Midbrain (tissue), 1 donor: ENCODE measurements around the gene UNK.
"Not testable (repeated sequence)": the region's sequence is repeated elsewhere in the genome, so short reads cannot be mapped to it uniquely, and the experiment has no call there.

Source experiments
- DNase-seq: peaks from one replicate; lab custom pipeline; 2025; lab: John Stamatoyannopoulos, UW

Gene UNK

GRCh38 chr17:75853433-75853832 lies 68.8 kb downstream of the UNK start:
- DNase-seq, result no peak

- no peak for DNase-seq
Observed at GRCh38 chr17:75854101-75854748, 69.6 kb downstream of the UNK start.

- DNase-seq, result peak; percentile 66
Observed at GRCh38 chr17:75854881-75855309, 70.3 kb downstream of the UNK start.

GRCh38 chr17:75855310-75856061 lies 70.9 kb downstream of the UNK start, which contains the start of gene WBP2:
WBP2 (minus strand) TSS chr17:75855335; CDS start chr17:75855297, 38 bp downstream.
- peak; percentile 99 for DNase-seq

- no peak for DNase-seq
Observed at GRCh38 chr17:75856062-75856756, 71.6 kb downstream of the UNK start.

GRCh38 chr17:75859358-75859757 lies 74.8 kb downstream of the UNK start:
- DNase-seq, result not testable (repeated sequence)

GRCh38 chr17:75861927-75862317 lies 77.3 kb downstream of the UNK start:
- no peak for DNase-seq

GRCh38 chr17:75864448-75864871 lies 79.9 kb downstream of the UNK start:
- DNase-seq, result no peak

- DNase-seq, result not testable (repeated sequence)
Observed at GRCh38 chr17:75864887-75865286, 80.3 kb downstream of the UNK start.

GRCh38 chr17:75865404-75866188 lies 81.0 kb downstream of the UNK start:
- not testable (repeated sequence) for DNase-seq

- not testable (repeated sequence) for DNase-seq
Observed at GRCh38 chr17:75868730-75869281, 84.2 kb downstream of the UNK start.

GRCh38 chr17:75869282-75870141 lies 84.9 kb downstream of the UNK start:
- DNase-seq, result peak; percentile 88

GRCh38 chr17:75870228-75870627 lies 85.6 kb downstream of the UNK start:
- DNase-seq, result not testable (repeated sequence)

GRCh38 chr17:75872434-75873351 lies 88.1 kb downstream of the UNK start:
- DNase-seq, result peak; percentile 33

- DNase-seq, result no peak
Observed at GRCh38 chr17:75873587-75874322, 89.1 kb downstream of the UNK start.

GRCh38 chr17:75874323-75875181 lies 89.9 kb downstream of the UNK start:
- no peak for DNase-seq
